Keratinocyte (primary cell): ENCODE results near the gene LIN7A.

ENCODE experiments used
- EZH2 ChIP-seq: IDR thresholded peaks from one replicate; pipeline ENCODE4 v1.6.1; 2012; ENCODE audit warnings: inconsistent platforms, mild to moderate bottlenecking, low read length, moderate library complexity
- TF ChIP-seq, protein P1 (sequence below), 3 experiments: IDR thresholded peaks in 1 of 3; conservative IDR thresholded peaks in 1 of 3; optimal IDR thresholded peaks in 1 of 3; 2 replicates in 2 of 3; 3 replicates in 1 of 3; pipeline versions ENCODE3 to v1.5.1; 2011; ENCODE audit warnings: low read length in 3 of 3, mild to moderate bottlenecking in 3 of 3, moderate library complexity in 2 of 3, control low read depth in 1 of 3, inconsistent platforms in 1 of 3; ENCODE audit not compliant: insufficient read depth in 2 of 3; ENCODE audit errors: extremely low read depth in 1 of 3

DNA sequence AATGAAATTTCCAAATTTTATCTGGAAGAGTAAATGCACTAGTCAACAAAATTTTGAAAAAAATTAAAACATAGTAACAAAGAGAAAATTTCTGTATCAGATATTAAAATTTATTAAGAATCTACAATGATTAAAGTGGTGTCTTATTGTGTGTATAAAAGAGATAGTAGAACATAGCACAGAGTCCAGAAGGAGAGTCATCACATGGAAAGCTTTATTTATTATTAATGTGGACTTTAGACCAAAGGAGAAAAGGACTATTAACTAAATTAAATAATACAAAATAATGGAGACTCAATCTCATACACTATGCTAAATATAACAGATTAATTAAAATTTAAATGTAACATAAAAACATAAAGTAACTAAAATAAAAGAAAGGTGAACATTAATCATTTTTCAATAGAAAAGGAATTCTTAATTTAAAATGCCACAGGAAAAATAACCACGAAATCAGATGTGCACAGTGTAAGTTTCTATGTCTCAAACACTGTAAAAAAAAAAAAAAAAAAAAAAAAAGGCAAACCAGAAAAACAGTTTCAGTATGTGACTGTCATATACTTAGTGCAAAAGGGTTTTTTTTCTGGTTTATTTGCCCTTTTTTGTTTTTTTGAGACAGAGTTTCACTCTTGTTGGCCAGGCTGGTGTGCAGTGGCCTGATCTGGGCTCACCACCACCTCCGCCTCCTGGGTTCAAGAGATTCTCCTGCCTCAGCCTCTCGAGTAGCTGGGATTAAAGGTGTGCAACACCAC, 125.6 kb downstream of the LIN7A start:
- TF ChIP-seq, protein P1, sequence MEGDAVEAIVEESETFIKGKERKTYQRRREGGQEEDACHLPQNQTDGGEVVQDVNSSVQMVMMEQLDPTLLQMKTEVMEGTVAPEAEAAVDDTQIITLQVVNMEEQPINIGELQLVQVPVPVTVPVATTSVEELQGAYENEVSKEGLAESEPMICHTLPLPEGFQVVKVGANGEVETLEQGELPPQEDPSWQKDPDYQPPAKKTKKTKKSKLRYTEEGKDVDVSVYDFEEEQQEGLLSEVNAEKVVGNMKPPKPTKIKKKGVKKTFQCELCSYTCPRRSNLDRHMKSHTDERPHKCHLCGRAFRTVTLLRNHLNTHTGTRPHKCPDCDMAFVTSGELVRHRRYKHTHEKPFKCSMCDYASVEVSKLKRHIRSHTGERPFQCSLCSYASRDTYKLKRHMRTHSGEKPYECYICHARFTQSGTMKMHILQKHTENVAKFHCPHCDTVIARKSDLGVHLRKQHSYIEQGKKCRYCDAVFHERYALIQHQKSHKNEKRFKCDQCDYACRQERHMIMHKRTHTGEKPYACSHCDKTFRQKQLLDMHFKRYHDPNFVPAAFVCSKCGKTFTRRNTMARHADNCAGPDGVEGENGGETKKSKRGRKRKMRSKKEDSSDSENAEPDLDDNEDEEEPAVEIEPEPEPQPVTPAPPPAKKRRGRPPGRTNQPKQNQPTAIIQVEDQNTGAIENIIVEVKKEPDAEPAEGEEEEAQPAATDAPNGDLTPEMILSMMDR (optimal IDR thresholded peaks at IDR 0.05 in 1 of 3, IDR thresholded peaks at IDR 0.05 in 1 of 3, conservative IDR thresholded peaks at IDR 0.05 in 1 of 3; ENCODE audit: extremely low read depth in 1 of 3, insufficient read depth in 2 of 3, low read length in 3 of 3): no peak
- no peak for TF ChIP-seq EZH2
